ENCODE data around the gene SPOCK1. TPM values are rescaled to one million over a fixed set of nuclear protein-coding genes. Genes with fewer than 3 reads are reported as not detected.

SPOCK1 gene
- total and polyA plus RNA-seq, 2 experiments from 2014 or later: 8.2 to 10.5 TPM

DNA sequence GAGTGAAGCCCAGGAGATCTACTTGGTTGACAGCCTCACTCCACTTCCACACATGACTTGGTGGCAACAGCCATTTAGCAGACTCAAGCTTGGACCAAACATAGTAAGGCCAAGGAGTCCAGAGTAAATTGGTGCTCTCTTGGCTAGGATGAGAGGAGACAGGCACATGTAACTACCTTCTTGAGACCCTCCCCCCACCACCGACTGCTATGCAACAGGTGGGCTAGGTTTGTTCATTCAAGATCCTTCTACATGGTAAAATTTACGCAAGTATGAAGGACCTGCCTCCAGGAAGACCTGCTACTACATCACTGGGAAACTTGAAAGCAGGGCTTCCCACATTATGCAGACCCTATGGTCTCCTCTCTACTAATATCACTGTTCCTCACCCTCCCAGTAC is 442.4 kb downstream of the SPOCK1 start:
- Histone ChIP-seq H3K4me3 (no peak overlapping the region), H3F3A (replicated peaks; ENCODE audit: low read depth) (no peaks in the 10 kb centered on the region), H3K36me3 (ENCODE audit: insufficient read depth) (no peaks in the 10 kb centered on the region), H3K9me2 (ENCODE audit: insufficient read depth) (0 out of 2 replicates have a peak, but pooled peaks cover 5% of the 10 kb centered on the region), H3K79me2 (replicated peaks; ENCODE audit: insufficient read depth) (no peaks in the 10 kb centered on the region), H4K20me1 (replicated peaks; ENCODE audit: insufficient read depth) (no peaks in the 10 kb centered on the region), H3K4me1 (ENCODE audit: insufficient read depth) (no peaks in the 10 kb centered on the region), H3K4me2 (no peak overlapping the region), H3K27ac (ENCODE audit: low read depth) (no peak overlapping the region), H2AFZ (no peak overlapping the region), H3K27me3 (ENCODE audit: insufficient read depth) (no peaks in the 10 kb centered on the region)
- DNase-seq (ENCODE audit: low spot score): no peak
- H3K27ac Mint-ChIP-seq: no peak overlapping the region
- TF ChIP-seq EZH2phosphoT487 (IDR thresholded peaks at IDR 0.05; ENCODE audit: unreplicated experiment) (no peak), ZNF331 (CRISPR knock-in tag; IDR thresholded peaks at IDR 0.05; ENCODE audit: low read depth) (no peak), REST (IDR thresholded peaks at IDR 0.05; ENCODE audit: unreplicated experiment) (no peak), ZNF114 (CRISPR knock-in tag; IDR thresholded peaks at IDR 0.05) (no peak), STAT1 (IDR thresholded peaks at IDR 0.05; ENCODE audit: unreplicated experiment) (no peak), POLR2AphosphoS5 (IDR thresholded peaks at IDR 0.05; ENCODE audit: low read depth) (no peak), CREB1 (CRISPR knock-in tag; IDR thresholded peaks at IDR 0.05; ENCODE audit: low read depth) (no peak), EZH2 (IDR thresholded peaks at IDR 0.05; ENCODE audit: low read depth, unreplicated experiment) (no peak), JUNB (IDR thresholded peaks at IDR 0.05; ENCODE audit: unreplicated experiment) (no peak)
- TF ChIP-seq, protein P1, sequence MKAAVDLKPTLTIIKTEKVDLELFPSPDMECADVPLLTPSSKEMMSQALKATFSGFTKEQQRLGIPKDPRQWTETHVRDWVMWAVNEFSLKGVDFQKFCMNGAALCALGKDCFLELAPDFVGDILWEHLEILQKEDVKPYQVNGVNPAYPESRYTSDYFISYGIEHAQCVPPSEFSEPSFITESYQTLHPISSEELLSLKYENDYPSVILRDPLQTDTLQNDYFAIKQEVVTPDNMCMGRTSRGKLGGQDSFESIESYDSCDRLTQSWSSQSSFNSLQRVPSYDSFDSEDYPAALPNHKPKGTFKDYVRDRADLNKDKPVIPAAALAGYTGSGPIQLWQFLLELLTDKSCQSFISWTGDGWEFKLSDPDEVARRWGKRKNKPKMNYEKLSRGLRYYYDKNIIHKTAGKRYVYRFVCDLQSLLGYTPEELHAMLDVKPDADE (IDR thresholded peaks at IDR 0.05): no peak
- TF ChIP-seq, protein P2, sequence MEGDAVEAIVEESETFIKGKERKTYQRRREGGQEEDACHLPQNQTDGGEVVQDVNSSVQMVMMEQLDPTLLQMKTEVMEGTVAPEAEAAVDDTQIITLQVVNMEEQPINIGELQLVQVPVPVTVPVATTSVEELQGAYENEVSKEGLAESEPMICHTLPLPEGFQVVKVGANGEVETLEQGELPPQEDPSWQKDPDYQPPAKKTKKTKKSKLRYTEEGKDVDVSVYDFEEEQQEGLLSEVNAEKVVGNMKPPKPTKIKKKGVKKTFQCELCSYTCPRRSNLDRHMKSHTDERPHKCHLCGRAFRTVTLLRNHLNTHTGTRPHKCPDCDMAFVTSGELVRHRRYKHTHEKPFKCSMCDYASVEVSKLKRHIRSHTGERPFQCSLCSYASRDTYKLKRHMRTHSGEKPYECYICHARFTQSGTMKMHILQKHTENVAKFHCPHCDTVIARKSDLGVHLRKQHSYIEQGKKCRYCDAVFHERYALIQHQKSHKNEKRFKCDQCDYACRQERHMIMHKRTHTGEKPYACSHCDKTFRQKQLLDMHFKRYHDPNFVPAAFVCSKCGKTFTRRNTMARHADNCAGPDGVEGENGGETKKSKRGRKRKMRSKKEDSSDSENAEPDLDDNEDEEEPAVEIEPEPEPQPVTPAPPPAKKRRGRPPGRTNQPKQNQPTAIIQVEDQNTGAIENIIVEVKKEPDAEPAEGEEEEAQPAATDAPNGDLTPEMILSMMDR (conservative IDR thresholded peaks at IDR 0.05; ENCODE audit: low read depth in 2 of 2): no peak
- no peak overlapping the region for H3K4me3 Mint-ChIP-seq
- ATAC-seq: no peak
- no peaks in the 10 kb centered on the region for H3K9me3 Mint-ChIP-seq
- peaks cover 4% of the 10 kb centered on the region; the same call in 2 of the 3 replicates for H3K4me1 Mint-ChIP-seq
- no peaks in the 10 kb centered on the region for H3K27me3 Mint-ChIP-seq (ENCODE audit: insufficient read depth, low read depth, poor library complexity)
- H3K36me3 Mint-ChIP-seq (ENCODE audit: low read depth): no peaks in the 10 kb centered on the region

Data from GM23338 (cell line).